Activated T-cell treated with anti-CD3 and anti-CD28 coated beads, Interleukin-2, amount 50 U/mL, for 48 hours (primary cell): Measurements from ENCODE around the gene PRDM1.
"Not testable (repeated sequence)": the region's sequence is repeated elsewhere in the genome, so short reads cannot be mapped to it uniquely, and the experiment has no call there.

Experiments used
- DNase-seq, 2 experiments: peaks; one replicate each; pipeline ENCODE4 v3.0.0-alpha.2; 2020

The PRDM1 gene

DNA sequence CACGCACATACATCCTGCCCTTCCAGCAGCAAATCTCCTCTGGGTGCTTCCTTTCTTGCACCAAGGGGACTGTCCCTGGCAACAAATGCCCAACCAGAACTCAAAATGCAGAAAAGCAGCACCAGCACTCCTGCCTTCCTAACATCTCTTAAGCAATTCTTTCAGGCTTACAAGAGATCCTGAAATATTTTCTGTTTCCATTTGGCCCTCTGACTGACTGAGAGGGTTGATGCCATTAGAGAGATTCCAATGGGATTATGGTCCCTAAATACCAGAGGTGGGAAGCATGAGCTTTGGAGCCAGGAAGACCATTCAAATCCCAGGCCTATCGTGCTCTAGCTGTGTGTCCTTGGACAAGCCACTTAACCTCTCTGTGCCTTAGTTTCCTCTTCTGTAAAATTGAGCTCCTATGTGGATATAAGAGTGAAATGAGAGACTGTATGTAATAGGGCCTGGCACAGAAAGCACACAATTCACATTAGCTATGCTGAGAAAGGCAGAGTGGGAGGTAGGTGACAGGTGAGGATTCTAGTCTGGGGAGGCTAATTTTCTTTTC is 56.8 kb downstream of the PRDM1 start:
- no peak for DNase-seq

DNA sequence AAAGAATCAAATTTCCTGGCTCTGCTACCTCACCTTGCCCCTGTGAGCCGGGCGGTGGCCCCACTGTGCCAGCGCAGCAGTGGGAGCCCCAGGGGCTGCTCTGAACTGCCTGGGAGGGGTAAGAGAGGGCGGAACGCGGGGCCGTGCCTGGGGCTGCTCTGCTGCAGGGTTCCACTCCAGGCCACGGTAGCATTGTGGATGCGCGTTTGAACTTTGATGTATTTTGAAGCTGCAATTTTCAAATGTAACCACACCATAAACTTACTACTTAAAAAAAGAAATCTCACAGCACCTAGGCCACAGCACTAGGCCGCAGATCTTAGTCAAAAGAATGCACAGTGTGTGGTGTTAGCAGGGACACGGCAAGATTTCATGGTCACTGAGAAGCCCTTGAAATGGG is 57.5 kb downstream of the PRDM1 start:
- DNase-seq = no peak

DNA sequence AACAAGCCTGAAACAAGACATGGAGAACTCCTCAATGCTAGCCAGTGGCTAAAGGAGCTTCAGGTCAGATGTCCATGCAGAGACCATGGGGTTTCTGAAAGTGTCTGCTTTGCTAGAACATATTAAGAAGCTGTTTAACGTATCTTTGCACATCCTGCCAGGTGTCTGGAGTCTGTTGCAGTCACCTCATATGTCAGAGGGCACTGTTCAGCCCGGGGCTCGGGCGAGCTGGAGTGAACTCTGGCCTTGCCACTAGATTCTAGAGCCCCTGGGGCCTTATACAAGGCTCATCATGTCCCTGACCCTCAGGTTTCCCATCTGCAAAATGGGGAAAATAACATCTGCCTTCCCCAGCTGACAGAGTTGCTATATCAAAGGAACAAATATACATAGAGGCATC is 59.0 kb downstream of the PRDM1 start:
- DNase-seq = no peak

DNA sequence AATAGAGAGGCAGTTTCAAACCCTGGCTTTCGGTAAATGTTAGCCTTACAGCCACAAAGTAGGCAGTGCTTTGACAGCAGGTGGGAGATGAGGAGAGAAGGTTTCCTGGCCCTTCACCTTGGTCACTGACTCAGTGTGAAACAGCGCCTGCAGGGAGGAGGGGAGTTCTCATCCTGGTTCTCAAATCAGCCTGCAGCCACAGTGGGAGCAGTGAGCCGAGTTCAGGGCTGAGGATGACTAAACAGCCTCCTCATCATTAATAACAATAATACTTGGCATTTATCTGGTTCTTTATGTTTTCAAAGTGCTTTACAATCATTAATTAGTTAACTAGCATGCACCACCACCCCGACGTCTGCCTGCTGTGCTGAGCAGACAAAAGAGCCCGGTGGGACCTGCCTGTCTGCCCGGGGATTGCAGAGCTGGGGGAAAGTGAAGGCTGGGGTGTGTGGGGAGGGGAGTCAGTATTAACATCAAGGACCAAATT is 59.6 kb downstream of the PRDM1 start:
- DNase-seq = peak; percentile 65 to 66

DNA sequence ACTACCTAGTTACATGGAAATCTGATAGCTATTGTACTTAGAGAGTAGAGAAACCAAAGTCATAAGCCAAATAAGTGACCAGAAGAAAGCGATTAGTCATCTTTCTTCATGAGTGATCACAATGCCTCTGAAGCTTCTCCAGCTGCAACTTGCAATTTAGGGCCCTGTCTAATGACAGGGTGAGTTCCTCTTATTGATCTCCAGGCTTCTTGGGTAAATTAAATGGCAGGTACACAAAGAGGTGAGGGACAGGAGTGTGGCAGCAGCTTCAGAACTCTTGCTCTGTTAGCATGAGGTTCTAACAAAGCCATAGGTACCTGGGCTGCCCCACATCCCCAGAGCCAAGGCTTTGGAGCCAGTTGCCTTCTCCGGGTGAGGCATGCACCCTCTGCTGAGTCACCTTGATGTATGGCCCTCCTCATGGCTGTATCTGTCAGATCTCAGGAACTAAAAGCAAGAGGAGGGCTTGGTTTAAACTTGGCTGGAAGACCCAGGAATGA is 60.8 kb downstream of the PRDM1 start:
- DNase-seq = peak in 1 of 2 experiments; percentile 17

DNA sequence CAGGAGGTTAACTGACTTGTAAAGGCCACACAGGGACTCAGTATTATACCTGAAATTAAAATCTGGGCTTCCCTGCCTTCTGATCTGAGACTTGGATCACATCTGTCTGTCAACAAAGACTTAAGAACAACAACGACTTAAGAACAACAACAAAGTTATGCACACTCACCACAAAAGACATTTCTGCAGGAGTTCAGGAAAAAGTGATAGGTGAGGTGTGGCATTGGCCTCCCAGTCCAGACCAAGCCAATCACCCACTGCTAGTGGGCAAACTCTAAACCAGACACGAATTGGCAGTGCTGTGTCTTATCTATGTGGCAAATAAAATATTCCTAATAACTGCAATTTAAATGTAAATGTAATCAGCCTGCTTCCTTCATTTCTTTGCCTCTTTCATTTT is 61.3 kb downstream of the PRDM1 start:
- no peak for DNase-seq

DNA sequence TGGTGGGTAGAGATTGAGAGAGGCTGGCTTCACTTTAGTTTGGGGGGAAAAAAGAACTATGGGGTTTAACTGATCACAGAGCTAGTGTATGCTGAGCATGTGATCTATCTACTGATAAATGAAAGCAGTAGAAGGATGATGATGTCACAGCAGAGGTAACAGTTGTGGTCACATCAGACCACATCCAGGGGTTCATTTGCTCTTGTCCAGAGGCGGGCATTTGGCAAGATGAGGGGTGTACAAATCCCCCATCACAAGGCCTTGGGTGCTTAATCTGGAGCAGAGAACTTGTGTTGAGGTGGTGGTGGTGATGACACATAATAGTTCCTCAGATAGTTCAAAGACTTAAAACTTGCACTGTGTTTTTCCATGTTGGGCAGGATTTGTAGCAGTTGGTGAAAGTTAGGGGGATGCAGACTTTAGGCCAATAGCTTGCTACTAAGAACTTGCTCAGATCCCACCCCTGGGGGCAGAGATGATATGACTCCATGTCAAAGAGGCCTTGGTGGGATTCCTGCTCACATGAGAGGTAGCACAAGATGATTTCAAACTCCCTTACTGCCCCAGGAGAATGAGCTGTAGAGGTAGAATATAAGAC is 63.4 kb downstream of the PRDM1 start:
- DNase-seq = peak in 1 of 2 experiments; percentile 54

DNA sequence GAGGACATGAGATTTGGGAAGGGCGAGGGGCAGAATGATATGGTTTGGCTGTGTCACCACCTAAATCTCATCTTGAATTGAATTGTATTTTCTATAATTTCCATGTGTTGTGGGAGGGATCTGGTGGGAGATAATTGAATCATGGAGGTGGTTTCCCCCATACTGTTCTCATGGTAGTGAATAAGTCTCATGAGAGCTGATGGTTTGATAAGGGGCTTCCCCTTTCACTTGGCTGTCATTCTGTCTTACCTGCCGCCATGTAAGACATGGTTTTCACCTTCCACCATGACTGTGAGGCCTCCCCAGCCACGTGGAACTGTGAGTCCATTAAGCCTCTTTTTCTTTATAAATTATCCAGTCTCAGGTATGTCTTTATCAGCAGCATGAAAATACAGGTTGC is 66.3 kb downstream of the PRDM1 start:
- not testable (repeated sequence) for DNase-seq

DNA sequence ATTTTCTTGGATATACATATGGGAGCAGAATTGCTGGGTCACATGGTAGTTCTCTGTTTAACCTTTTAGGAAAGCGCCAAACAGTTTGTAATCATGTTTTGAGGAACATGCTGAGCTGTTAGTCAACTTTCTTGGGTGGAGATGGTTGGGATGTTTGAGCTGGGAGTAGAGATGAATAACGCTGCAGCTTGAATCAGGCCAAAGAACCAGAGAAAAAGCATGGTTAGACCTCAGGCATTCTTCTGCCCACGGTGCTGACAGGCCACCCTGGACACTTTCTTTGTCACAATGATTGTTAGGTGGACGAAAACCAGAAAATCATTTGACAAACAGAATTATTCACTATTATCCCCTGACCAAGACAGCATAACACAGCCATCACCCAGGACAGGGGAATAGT is 66.8 kb downstream of the PRDM1 start:
- DNase-seq = no peak

DNA sequence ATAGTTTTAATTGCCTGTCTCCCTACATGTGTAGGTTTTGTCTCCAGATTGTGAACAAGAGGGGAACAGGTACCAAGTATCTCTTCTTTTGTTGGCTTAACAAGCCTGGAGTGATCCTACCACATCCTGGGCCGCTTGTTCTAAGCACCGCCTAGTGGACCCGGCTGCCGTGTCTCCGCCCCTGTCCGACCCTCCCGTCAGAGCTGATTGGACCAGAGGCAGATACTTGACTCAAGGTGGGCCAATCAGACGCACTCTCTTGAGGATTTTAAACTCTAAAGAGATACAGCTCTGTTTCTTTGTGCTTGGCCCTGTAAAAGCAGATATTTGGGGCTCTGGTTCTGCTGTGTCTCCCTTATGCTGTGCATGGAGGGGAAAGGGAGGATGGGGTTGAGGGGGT is 68.2 kb downstream of the PRDM1 start:
- no peak for DNase-seq

DNA sequence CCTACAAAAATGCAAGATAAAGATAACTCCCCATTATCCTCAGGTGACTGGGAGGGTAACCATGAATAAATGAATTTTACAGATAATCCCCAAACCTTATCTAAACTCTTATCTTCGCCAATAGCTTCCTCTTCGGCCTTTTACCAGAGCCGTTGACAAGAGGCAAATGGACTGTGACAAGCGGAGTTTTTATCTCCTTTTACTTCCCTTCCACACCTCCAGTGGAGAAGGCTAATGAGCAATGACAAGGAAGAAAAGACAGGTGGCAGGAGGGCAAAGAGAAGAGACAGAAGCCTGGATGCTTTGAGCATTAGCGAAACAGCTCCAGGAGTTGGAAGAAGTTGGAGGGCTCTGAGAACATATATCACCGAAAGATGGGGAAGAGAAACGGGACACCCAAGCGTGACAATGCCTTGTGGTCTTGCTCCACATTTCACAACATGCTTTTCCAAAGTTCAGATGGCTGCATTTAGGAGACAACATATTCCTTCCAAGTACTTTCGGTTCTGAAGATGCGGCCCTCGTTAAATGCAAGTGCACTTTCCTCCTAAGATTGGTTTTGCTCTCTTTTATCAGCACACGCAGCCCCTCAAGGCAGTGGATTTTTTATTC is 69.2 kb downstream of the PRDM1 start:
- no peak for DNase-seq

DNA sequence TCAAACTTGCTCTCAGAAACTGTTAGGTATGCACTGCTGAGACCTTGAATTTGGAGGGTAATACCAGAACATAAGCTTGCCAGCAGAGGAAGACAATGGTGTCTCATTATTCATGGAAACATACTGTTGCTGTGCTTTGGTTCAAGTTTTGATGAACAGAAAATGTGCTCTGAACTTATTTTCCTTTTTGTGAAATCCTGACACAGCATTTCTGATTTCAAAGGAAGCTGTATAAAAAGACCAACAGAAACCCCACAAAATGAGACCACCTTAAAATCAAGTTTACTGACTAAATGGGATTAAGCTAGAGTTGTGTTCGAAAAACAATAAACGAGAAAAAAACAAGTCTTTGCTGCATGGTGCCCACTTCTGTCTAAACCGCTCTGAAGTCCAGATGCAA is 70.3 kb downstream of the PRDM1 start:
- DNase-seq = no peak

DNA sequence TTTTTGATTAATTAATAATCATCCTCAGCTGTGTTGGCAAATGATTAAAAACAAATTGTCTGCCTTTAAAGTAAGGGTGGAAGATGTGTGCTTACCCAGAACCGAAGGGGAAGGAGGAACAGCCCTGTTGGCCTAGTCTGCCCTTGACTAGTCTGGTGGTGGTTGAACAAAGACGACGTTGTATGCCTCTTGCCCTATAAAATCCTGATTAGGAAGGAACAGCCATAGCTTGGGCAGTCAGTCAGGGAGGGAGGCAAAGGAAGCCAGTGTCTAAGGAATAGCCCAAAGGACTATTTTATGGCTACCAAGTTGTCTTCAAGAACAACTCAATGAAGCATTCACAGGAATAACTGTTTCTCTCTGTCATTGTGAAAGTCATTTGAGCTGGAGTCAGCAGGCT is 70.7 kb downstream of the PRDM1 start:
- no peak for DNase-seq

DNA sequence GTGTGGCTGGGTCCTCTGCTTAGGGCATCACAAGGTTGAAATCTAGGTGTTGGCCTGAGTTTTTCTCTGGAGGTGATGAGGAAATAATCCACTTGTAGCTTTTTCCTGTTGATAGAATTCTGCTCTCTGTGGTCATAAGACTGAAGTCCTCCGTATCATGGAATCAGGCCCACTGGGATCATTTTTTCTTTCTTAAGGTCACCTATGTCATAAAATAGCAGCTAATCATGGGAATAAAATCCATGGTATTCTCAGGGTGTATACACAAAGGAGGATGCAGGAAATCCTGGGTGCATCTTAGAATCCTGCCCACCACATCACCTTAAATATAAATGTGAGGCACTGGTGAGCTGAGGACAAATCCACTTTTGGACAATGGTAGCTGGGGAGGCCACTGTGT is 72.7 kb downstream of the PRDM1 start:
- no peak for DNase-seq
